HG02763 (cell line): ENCODE results near the gene CDK19.
"Not testable (repeated sequence)": the region's sequence is repeated elsewhere in the genome, so short reads cannot be mapped to it uniquely, and the experiment has no call there.

Source experiments
- ATAC-seq: cut with Tn5 transposase; IDR thresholded peaks from one replicate; pipeline ENCODE4 v1.9.1; 2021; ENCODE audit warnings: mild to moderate bottlenecking, moderate library complexity; ENCODE audit not compliant: unreplicated experiment

Gene CDK19

DNA sequence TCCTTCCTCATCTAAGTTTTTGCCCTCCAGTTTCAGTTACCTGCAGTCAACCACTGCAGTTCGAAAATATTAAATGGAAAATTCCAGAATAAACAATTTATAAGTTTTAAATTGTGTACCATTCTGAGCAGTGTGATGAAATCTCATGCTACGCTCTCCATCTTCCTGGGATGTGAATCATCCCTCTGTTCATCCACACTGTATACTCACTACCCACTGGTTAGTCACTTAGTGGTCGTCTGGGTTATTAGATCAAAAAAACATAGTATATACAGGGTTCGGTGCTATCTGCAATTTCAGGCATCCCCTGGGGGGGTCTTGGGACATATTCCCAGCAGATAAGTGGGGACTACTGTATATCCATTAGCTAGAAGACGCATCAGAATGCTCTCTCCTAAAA is 186.9 kb downstream of the CDK19 start:
- no peak for ATAC-seq

DNA sequence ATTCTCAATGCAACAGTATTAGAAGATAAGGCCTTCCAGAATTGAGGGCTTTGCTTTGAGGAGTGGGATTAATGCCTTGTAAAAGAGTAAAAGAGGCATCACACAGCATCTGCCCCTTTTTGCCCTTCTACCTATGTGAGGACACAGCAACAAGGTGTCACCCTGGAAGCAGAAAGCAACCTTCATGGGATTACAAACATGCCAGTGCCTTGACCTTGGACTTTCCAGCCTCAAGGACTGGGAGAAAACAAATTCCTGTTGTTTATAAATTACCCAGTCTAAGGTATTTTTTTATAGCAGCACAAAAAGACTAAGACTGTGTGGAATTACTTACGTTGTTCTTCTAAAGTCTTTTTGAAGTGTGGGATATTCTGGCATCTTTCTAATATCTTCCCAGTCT is 188.8 kb downstream of the CDK19 start:
- no peak for ATAC-seq

DNA sequence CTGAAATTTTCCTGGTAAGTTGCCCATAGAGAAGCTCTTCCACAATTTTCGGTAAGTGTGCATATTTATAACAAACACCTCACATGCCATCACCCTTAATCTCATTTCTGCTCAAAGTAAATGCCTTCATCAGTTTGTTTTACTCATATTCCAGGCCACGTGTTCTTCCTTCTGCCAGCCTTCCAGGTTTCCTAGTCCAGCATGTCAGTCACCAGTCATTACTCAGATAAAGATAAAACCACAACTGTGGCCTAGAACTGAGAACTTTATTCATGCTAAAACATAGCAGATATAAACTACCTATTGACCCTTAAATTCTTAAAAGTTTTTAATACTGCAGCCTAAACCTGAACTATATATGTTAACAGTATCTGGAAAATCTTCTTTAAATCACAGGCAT is 189.4 kb downstream of the CDK19 start:
- no peak for ATAC-seq

DNA sequence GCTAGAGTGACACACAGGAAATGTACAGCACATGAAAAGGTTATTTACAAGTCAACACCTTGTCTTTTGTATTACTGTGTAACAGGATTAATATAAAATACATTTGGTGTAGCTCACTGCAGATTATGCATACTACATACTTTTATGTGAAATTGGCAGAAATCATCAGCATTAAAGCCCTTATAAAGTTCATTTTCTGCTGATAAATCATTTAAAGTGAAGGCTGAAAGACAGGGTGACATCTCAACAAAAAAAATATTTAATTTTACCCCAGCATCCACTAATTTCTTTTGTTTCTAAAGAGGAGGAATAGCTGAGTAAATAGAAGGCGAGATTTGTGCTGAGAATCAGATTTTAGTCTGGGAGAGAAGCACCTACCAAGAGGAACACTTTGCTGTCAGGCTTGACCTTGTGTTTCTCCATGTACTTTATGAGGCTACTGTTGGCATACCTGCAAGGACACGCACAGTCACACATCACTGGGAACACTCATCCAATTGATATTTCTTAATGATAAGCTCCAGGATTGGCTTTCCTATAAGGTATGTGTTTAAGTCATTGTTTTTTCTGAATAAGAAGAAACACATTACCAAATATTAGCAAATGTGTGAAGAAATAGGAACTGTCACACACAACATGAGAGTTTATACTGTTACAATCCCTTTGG is 192.2 kb downstream of the CDK19 start:
- no peak for ATAC-seq

DNA sequence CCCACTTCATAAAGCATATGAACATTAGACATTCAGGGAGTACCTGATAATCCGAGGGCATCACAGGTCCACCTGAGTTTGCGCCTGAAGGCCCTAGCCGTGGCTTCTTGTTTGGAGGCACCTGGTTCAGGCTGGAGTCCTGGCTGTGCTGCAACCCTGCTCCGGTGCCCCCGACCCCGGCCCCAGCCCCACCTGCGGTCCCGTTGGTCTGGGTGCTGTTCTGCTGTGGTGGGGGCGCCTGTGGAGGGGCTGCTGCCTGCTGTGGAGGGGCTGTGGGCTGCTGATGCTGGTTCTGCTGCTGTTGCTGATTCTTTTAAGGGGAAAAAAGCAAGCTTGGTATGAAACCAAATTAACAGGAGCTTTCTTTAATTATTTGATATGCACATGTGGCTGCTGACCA is 194.2 kb downstream of the CDK19 start:
- ATAC-seq = no peak

DNA sequence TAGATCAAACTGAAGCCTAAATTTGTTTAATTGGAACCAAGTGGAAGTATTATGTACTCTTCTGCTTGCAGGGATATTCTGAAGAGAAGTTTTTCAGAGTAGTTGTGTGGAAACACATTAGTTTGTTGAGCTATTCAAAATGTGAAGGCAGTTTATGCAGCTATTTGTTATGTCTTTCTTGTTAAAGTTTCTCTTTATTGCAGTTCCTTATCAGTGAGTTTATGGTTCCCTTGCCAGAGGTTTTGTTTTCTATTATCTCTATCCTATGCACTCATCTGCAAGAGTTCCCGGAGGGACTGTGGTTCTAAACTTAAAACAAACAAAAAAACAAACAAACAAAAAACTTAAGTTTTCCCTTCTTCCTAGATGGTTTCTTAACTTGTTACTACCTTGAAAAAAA is 195.2 kb downstream of the CDK19 start:
- no peak for ATAC-seq

DNA sequence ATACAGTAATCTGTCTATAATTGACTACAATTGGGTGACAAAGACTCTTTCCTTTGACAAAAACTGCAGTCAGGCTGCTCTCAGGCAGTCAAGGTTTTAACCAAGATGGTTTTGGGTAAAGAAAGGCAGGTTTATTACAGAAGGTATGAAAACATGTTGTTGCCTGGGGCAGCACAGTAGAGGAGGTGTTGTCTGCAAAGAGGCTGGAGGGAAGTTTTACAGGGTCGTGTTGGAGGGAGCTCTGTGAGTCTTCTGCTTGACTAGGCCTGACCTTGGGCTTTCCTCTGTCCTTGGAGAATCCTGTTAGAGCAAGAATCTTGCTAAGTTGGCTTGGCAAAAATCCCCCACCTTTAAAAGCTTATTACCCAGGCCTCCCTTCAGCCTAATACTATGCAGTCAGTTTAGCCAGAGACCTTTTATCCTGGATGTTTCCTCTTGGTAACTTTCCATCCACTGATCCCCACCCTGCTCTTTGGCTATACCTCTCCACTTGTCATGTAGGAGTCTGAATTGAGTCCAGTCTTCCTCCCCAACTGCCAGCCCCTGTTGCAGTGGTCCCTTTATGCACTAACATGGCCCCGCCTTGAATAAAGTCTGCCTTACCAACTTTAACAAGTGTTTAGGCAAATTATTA is 195.9 kb downstream of the CDK19 start:
- ATAC-seq = no peak

DNA sequence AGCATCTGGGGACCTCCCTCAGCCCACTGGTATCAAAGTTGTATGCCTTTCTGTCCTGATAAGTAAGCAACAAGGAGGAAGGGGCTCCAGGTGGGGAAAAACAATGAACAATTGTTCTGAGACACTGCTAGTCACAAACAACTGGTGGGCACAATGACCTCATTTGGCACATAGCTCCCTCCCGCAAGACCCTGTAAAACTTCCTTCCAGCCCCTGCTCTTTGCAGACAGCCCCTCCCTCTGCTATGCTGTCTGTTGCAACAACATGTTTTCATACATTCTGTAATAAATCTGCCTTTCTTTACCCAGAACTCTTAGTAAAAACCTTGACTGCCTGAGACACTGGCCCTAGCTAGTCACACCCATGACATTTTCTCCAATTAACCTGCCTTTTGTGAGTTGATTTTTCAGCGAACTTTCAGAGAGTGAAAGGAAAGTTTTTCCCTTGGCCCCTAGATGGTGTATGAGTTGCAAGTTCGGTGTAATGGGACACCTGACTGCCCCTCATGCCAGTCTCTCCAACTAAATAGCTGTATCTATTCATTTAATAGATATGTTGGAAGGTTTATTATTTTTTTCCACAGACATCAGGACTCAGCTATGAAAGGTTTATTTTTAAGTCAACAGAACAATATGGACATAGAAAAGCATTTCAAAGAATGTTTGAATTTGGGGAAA is 196.5 kb downstream of the CDK19 start:
- ATAC-seq = no peak

DNA sequence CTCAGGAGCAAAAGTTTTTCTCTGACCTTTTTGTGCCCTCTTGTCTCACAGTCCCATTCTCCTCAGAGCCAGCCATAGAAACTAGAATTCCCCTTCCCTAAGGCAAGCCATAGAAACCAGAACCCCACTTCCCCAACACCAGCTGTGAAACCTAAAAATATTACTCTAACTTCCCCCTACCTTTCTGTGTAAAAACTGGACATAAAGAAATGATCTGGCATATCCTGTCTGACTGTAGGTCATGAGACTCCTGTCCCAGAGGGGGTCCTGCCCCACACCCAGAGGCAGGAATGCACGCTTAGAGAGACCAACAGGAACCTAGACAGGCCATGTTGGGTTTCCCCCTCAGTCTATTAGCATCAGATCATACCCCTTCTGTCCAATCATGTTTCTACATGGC is 198.2 kb downstream of the CDK19 start:
- peak; percentile 75 for ATAC-seq

DNA sequence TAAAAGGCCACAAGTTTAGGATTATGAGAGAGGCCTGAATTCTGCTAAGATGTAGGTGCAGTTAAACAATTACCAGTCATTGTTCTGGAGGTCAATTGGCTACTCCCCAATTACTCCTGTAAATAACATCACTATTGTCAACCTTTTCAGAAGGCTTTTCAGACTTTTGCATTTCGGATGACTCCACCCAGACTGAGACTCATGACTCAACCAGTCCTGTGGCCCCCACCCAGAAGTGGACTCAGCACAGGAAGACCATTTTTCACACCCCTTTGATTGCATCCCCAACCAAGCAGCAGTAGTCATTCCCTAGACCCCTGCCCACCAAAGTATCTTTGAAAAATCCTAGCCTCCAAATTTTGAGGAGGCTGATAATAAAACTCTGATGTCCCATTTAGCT is 199.5 kb downstream of the CDK19 start:
- ATAC-seq = no peak

DNA sequence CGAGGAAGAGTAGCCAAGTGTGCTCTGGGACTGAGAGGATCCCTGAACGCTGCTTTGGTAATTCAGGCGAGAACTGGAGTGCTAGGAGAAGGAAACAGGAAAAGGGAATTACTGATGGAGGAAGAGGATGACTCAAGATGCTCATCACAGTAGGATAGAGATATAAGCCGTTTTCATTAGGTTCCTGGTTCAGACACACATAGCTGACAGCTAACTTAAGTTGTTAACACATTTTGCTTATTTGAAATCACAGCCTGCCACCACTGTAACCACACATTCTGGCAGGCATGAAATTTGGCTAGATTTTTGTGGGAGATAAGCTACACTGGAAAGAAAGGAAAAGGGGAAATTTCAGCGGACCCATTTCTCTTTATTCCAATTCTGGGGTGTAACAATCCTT is 200.7 kb downstream of the CDK19 start:
- ATAC-seq = no peak

DNA sequence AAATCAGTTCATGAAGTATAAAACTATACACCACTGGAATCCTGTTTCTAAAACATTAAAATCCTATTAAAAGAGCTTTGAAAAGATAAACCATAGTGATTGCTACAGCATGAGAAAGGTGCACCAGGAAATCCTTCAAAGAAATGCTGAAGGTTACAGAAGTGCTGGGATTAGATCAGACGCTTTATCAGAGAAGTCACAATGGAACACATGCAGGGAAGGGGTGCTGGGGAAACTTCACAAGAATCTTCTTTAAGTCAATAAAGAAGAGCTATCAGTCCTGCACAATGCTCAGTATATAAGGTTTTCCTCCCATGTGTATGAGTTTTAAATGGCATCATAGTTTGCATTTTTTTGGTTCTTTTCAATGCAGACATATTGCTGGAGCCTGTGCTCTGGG is 201.2 kb downstream of the CDK19 start:
- ATAC-seq = no peak

DNA sequence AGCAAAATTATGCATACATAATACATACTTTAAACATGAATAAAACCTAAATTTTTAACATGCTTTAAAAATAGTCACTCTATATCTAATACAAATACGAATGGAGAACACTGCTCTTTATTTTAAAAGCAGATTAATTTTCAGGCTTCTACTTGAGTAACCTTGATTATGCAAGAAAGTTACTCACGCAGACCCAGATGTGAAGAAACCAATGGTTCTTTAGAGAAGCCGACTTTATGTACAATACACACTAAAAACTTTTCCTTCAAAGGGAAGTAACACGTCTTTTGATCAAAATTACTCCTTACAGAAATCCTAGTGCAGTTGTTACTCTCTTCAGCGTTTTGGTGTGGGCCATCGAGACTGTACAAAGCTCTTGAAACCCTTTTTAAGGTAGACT is 201.9 kb downstream of the CDK19 start:
- ATAC-seq = no peak

DNA sequence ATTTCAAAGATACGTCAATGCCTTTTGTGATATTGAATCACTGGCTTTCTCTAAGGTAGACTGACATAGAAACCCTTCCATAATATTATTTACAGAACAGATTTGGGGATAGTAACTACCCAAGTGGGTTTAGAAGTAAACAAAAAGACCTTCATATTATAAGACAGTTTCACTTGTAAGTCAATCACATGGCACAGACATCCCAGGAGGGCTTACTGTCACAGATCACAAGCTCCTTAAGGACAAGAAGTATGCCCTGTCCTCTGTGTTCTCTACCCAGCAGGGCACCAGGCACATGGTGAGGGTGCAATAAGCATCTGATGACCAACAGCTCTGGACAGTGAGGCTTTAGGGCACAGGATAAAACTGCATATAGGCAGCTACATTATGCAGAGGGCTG is 203.0 kb downstream of the CDK19 start:
- ATAC-seq = no peak

DNA sequence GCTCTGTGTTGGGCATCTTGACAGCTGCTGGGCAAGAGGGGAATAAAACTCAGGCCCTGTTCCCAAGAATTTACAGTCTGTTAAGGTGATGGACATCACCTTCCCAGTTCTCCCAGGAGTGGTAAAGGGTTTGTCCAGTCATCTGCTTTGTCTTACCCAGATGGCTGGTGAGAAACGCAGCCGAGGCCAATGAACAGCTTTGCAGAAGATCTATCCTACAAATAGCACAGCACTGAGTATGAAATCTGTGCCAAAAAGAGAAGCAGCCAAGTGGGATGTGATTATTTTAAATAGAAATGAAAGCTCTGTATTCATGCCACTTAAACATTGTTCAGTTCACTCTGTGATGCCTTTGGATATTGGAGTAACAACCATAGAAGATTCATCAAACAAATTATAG is 206.2 kb downstream of the CDK19 start:
- no peak for ATAC-seq

DNA sequence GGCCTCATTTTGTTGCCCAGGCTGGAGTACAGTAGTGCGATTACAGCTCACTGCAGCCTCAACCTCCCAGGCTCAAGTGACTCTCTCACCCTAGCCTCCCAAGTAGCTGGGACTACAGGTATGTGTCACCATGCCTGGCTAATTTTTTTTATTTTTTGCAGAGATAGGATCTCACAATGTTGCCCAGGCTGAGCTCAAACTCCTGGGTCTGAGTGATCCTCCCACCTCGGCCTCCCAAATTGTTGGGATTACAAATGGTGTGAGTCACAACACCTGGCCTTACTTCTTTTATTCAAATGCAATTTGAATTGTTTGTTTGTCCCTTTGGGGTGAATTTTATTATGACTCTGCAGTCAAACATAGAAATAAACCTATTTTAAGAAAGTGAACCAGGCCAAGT is 207.1 kb downstream of the CDK19 start:
- no peak for ATAC-seq

DNA sequence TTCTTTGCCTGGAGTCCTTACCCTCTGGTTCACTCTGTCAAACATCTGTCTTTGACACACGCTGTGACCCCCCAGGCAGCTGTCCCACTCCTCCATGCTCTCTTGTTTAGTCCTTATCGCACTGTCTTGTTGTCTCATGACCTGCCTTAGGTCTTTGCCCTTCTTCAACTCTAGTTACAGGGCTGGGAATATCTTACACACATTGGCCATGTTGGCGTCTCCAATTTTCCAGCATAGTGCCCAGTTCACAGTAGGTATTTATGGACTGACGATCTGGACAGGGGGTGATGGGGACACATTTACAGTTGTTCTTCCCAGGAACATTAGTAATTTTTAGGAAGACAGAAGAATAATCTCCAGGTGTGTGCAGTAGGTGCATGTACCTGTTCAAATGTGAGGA is 209.1 kb downstream of the CDK19 start:
- no peak for ATAC-seq

DNA sequence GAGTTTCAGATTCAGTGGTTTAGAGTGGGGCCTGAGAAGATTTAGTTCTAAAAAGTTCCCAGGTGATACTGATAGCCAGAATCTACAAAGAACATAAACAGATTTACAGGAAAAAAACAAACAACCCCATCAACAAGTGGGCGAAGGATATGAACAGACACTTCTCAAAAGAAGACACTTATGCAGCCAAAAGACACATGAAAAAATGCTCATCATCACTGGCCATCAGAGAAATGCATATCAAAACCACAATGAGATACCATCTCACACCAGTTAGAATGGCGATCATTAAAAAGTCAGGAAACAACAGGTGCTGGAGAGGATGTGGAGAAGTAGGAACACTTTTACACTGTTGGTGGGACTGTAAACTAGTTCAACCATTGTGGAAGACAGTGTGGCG is 214.6 kb downstream of the CDK19 start:
- ATAC-seq = not testable (repeated sequence)

DNA sequence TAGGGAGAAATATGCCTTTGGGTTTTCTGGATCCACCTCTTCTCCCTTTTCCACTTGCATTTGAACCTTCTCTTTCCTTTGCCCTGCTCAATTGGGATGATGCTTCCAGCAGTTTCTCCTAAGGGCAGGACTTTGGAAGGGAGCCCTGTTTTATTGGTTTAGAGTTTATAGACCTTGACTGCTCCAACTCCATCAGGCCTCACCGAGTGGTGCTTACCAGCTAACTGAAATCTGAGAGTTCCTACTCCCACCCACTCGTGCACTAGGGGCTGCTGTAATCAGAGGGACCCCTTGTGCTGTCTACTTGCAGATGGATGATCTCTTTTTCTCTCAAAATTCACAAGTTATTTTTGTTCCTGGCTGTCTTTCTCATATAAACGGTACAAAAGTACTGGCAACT is 217.5 kb downstream of the CDK19 start:
- no peak for ATAC-seq

DNA sequence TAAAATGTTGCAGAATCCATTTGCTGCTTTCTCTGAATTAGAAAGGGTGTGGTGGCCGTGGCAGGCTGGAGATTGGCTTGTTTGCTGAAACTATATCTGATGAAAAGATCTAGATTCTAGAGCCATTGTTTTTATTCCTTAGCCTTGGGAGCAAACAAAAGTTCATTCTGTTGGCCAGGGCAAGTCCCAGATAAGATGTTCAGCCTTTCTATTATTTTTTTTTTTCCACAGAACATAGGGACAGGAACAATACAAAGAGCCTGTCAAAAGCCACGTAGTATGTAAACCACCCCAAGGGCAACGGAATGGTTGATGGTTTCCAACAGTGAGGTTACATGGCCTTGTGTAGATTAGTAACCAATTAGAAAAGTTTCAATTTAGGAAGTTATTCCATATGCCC is 218.9 kb downstream of the CDK19 start:
- no peak for ATAC-seq

DNA sequence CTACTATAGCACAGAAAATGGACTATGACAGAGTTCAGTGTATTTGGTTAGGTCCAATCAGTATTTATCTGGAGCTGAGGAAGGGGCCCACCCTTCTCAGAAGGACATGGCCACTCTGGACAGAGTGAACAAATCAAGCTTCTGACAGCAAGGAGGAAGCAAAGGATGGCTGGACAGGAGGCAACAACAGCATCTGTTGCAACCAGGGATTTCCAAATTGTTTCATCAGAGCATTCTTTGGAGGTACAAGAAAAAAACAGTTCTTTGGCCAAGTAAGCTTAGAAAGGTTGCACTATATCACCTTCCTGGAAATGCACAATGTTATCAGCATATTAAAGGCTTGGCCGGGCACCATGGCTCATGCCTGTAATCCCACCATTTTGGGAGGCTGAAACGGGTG is 220.2 kb downstream of the CDK19 start:
- no peak for ATAC-seq

DNA sequence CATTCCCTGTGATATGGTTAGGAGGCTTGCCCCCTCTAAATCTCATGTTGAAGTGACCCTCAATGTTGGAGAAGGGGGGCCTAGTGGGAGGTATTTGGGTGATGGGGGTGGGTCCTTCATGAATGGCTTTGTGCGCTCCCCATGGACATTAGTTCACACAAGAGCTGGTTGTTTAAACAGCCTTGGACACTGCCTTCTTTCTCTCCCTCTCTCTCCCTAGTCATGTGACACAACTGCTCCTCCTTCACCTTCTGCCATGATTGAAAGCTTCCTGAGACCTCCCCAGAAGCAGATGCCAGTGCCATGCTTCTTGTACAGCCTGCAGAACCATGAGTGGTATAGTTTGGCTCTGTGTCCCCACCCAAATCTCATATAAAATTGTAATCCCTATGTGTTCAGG is 221.6 kb downstream of the CDK19 start:
- ATAC-seq = no peak

DNA sequence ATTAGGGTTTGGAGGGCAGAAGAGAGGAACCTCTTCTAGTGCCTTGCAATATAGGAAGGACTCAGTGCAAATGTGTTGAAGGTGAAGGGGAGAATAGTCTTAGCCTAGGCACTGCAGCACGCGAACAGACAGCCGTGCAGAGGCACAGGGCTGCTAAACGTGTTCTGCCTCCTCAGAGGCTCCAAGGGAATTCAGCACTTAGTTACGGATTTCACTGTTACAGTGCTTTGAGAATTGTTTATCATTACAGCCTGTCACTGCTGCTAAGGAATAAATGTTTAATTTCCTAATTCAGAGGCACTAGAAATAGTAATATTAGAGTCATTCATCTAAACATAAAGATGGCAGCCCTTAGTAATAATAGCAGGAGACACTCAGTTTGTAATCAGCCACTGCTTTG is 222.5 kb downstream of the CDK19 start:
- ATAC-seq = no peak
